ENCODE measurements around the gene GRAMD1B.

- TF ChIP-seq JUNB (IDR thresholded peaks at IDR 0.05): no peak
- TF ChIP-seq CTCF (IDR thresholded peaks at IDR 0.05): no peak
- no peak for TF ChIP-seq POLR2A (IDR thresholded peaks at IDR 0.05; ENCODE audit: low read length)
- no peak for TF ChIP-seq RAD21 (conservative IDR thresholded peaks at IDR 0.05 in 1 of 2, IDR thresholded peaks at IDR 0.05 in 1 of 2)
Observed at GRCh38 chr11:123587559-123587958, 157.5 kb downstream of the GRAMD1B start.
